Natural killer cell (primary cell): ENCODE measurements around the gene RGCC. TPM values are rescaled to one million over a fixed set of nuclear protein-coding genes. Genes with fewer than 3 reads are reported as not detected.
"Not testable (repeated sequence)": the region's sequence is repeated elsewhere in the genome, so short reads cannot be mapped to it uniquely, and the experiment has no call there.

Experiments used
- ATAC-seq, 3 donors: fragments of 150-1000 bp in 2 of 3; fragments of 200-7000 bp in 1 of 3; cut with Tn5 transposase; 1 replicate in 1 of 3; 2 replicates in 2 of 3; pipeline ENCODE4 v1.10.0; 2021; ENCODE audit warnings: mild to moderate bottlenecking in 2 of 3, moderate library complexity in 2 of 3
- DNase-seq, 2 donors: peaks; one replicate each; pipeline versions ENCODE4 v3.0.0 to v3.0.0-alpha.2; 2013 to 2021; ENCODE audit warnings: mixed read lengths in 1 of 2
- H3K27ac ChIP-seq: one replicate; pipeline ENCODE4 v1.5.1; 2013; ENCODE audit warnings: mild to moderate bottlenecking, low read length
- H3K27me3 ChIP-seq: one replicate; pipeline ENCODE4 v1.6.1; 2013; ENCODE audit warnings: low read length; ENCODE audit not compliant: control insufficient read depth, insufficient read depth
- H3K36me3 ChIP-seq: one replicate; pipeline ENCODE4 v1.6.1; 2013; ENCODE audit warnings: low read length; ENCODE audit not compliant: control insufficient read depth, insufficient read depth
- H3K4me1 ChIP-seq: one replicate; pipeline ENCODE4 v1.6.1; 2013; ENCODE audit warnings: low read length; ENCODE audit not compliant: control insufficient read depth, insufficient read depth
- H3K4me3 ChIP-seq: one replicate; pipeline ENCODE4 v1.5.1; 2013; ENCODE audit warnings: low read length
- H3K9me3 ChIP-seq: one replicate; pipeline ENCODE4 v1.6.1; 2013; ENCODE audit warnings: low read length; ENCODE audit not compliant: control insufficient read depth, insufficient read depth
- H3K27ac Mint-ChIP-seq, 2 donors: one replicate each; pipeline ENCODE4 v1.8.0; 2022; ENCODE audit warnings: mild to moderate bottlenecking in 2 of 2, mixed read lengths in 2 of 2, moderate library complexity in 1 of 2
- H3K27me3 Mint-ChIP-seq, 2 donors: one replicate each; pipeline ENCODE4 v1.8.0; 2022; ENCODE audit warnings: low read depth in 2 of 2, mixed read lengths in 2 of 2
- H3K36me3 Mint-ChIP-seq: one replicate; pipeline ENCODE4 v1.8.0; 2022; ENCODE audit warnings: mixed read lengths
- H3K4me1 Mint-ChIP-seq, 2 donors: one replicate each; pipeline ENCODE4 v1.8.0; 2022; ENCODE audit warnings: mixed read lengths in 2 of 2
- H3K4me3 Mint-ChIP-seq: one replicate; pipeline ENCODE4 v1.8.0; 2022; ENCODE audit warnings: mild to moderate bottlenecking, moderate library complexity, mixed read lengths
- H3K9me3 Mint-ChIP-seq, 2 donors: one replicate each; pipeline ENCODE4 v1.8.0; 2022; ENCODE audit warnings: mixed read lengths in 2 of 2
- WGBS: methylation state at CpG from one replicate; pipeline ENCODE4 v1.1.7; 2013; ENCODE audit warnings: missing lambda C conversion rate; ENCODE audit not compliant: insufficient coverage; 5-methylcytosine and 5-hydroxymethylcytosine counted together
- intact Hi-C: fragments of 100-400 bp; cut with micrococcal nuclease; formaldehyde crosslinking; loops from one replicate; pipeline ENCODE4 v1.14.2; 2022
- total RNA-seq, 4 donors: library from RNA; stranded (reverse); fragments of 120-200 nt in 1 of 4; gene quantifications; one replicate each; pipeline versions ENCODE4 v1.2.3 to v1.2.4, GENCODE V29; 2013 to 2022
- TF ChIP-seq, protein P1 (sequence below): fragments of 200-600 bp; IDR thresholded peaks from one replicate; pipeline ENCODE4 v1.8.0; 2022; ENCODE audit warnings: antibody characterized with exemption

RGCC gene
- total RNA-seq, 3 donors from 2014 or later (not counting 1 experiment from before 2014, with no cell fraction given), result 61.7 to 306 (median 85.4) TPM

DNA sequence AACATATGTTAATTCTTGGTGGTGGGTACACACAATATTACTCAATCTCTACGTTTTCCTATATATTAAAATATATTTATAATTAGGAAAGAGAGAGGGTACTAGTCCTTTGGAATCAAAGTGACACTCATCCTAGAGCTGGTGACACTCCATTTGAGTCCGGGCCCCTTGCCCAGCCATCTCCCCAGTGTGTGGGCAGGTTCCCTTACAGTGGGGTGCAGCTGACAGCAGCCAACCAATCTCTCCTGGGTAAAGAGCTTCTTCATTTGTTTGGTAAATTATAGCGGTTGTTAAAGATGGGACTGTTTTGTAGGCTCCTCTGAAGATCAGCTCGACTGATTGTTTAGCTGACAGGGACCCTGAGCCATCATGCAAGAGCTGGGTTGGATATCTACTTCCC, 37.2 kb upstream of the RGCC start:
- TF ChIP-seq, protein P1, sequence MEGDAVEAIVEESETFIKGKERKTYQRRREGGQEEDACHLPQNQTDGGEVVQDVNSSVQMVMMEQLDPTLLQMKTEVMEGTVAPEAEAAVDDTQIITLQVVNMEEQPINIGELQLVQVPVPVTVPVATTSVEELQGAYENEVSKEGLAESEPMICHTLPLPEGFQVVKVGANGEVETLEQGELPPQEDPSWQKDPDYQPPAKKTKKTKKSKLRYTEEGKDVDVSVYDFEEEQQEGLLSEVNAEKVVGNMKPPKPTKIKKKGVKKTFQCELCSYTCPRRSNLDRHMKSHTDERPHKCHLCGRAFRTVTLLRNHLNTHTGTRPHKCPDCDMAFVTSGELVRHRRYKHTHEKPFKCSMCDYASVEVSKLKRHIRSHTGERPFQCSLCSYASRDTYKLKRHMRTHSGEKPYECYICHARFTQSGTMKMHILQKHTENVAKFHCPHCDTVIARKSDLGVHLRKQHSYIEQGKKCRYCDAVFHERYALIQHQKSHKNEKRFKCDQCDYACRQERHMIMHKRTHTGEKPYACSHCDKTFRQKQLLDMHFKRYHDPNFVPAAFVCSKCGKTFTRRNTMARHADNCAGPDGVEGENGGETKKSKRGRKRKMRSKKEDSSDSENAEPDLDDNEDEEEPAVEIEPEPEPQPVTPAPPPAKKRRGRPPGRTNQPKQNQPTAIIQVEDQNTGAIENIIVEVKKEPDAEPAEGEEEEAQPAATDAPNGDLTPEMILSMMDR, result no peak
- H3K27ac Mint-ChIP-seq, result no peak overlapping the region

DNA sequence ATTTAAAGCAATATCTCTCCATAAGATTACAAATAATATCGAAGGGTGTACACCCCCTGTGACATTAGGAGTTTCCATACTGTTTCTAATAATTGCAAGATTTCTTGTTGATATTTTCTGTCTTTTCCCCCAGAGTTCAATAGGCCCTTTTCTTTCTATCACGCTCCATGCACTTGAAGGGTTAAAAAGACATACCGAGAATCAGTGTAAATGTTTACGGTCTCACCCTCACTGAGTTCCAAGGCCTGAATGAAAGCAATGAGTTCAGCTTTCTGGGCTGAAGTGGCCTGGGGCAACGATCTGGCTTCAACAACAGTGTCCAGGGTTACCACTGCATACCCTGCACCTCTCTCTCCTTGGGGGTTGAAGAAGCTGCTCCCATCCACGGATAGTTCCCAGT, 36.0 kb upstream of the RGCC start:
- H3K27me3 ChIP-seq, H3K9me3 Mint-ChIP-seq, H3K4me3 Mint-ChIP-seq, H3K4me3 ChIP-seq, H3K27ac Mint-ChIP-seq, H3K27ac ChIP-seq, DNase-seq, H3K9me3 ChIP-seq, H3K4me1 Mint-ChIP-seq, H3K36me3 Mint-ChIP-seq, ATAC-seq, intact Hi-C loops, H3K36me3 ChIP-seq, H3K4me1 ChIP-seq: not testable (repeated sequence)
- 87% methylated on average over 6 of the region's 6 CpGs for WGBS
- peaks cover 6 to 14% of the 10 kb centered on the region in 2 donors for H3K27me3 Mint-ChIP-seq

More for the DNA sequence above, 37.2 kb upstream of the RGCC start:
- H3K9me3 Mint-ChIP-seq, result no peaks in the 10 kb centered on the region
- H3K27me3 Mint-ChIP-seq, result peaks cover 0 to 8% of the 10 kb centered on the region in 2 donors
- no peaks in the 10 kb centered on the region for H3K4me1 Mint-ChIP-seq
- no peak overlapping the region for H3K4me3 ChIP-seq
- ATAC-seq (no peak), DNase-seq (no peak)
- WGBS, result 92% methylated on average over 3 of the region's 4 CpGs
- H3K36me3 ChIP-seq, result no peaks in the 10 kb centered on the region
- no peak overlapping the region for H3K27ac ChIP-seq
- H3K36me3 Mint-ChIP-seq, result no peaks in the 10 kb centered on the region
- H3K9me3 ChIP-seq, result no peaks in the 10 kb centered on the region
- intact Hi-C loops, result no loop called here
- H3K4me3 Mint-ChIP-seq, result no peak overlapping the region
- H3K27me3 ChIP-seq, result no peaks in the 10 kb centered on the region
- H3K4me1 ChIP-seq, result no peaks in the 10 kb centered on the region

GRCh38 chr13:41421983-41422382, 35.4 kb upstream of the RGCC start:
- H3K27ac Mint-ChIP-seq, H3K4me1 ChIP-seq, H3K9me3 ChIP-seq, ATAC-seq, H3K9me3 Mint-ChIP-seq, H3K4me3 ChIP-seq, H3K27me3 ChIP-seq, DNase-seq, H3K4me3 Mint-ChIP-seq, H3K4me1 Mint-ChIP-seq, H3K36me3 ChIP-seq, H3K36me3 Mint-ChIP-seq, intact Hi-C loops, H3K27ac ChIP-seq: not testable (repeated sequence)
- H3K27me3 Mint-ChIP-seq, result peaks cover 6 to 14% of the 10 kb centered on the region in 2 donors
- WGBS, result 92% methylated on average over 7 of the region's 7 CpGs

DNA sequence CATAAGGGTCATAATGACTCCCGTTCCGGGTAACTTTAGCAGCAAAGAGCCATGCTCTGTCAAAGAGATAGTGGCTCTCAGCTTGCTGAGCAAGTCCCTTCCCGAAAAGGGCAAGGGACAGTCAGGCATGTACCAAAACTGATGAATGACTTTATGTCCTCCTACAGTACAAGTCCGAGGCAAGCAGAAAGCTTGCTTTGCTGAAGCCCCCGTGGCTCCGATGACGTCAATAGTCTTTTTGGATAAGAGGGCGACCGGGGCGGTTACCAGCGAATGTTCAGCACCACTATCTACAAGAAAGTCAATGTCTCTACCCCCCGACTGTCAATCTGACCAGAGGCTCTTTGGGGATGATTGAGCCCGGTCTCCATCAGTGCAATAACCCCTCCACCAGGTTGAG, 34.1 kb upstream of the RGCC start:
- H3K27me3 ChIP-seq, H3K4me1 ChIP-seq, H3K27ac ChIP-seq, H3K9me3 Mint-ChIP-seq, H3K4me3 ChIP-seq, H3K27ac Mint-ChIP-seq, H3K36me3 Mint-ChIP-seq, H3K4me1 Mint-ChIP-seq, H3K9me3 ChIP-seq, DNase-seq, ATAC-seq, intact Hi-C loops, H3K4me3 Mint-ChIP-seq, H3K36me3 ChIP-seq: not testable (repeated sequence)
- 85% methylated on average over 13 of the region's 13 CpGs for WGBS
- peaks cover 11 to 22% of the 10 kb centered on the region in 2 donors for H3K27me3 Mint-ChIP-seq

DNA sequence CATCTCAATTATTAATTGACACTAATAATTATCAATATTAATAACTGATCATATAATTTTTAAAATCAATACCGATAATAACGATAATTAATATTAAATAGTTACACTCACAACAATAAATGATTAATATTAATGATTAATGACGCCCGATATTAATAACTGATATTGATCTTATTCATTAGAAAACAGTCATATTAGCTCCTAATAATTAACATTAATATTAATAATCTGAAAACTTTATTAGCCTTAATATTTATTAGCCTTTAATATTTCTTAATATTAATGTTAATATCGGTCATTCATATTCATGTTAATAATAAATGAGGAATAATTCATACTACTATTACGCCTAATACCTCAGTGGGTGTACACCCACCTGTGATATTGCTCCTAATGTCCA, 32.7 kb upstream of the RGCC start:
- H3K27me3 ChIP-seq, H3K36me3 ChIP-seq: not testable (repeated sequence)

More for the DNA sequence above, 32.7 kb upstream of the RGCC start:
- H3K27ac Mint-ChIP-seq, H3K4me3 Mint-ChIP-seq, H3K4me3 ChIP-seq, H3K9me3 Mint-ChIP-seq, H3K9me3 ChIP-seq, ATAC-seq, H3K4me1 Mint-ChIP-seq, intact Hi-C loops, H3K36me3 Mint-ChIP-seq, H3K27ac ChIP-seq, DNase-seq: not testable (repeated sequence)
- peaks cover 10% of the 10 kb centered on the region for H3K4me1 ChIP-seq
- WGBS, result no CpG with 5 or more reads among the region's 6 CpGs
- peaks cover 13 to 14% of the 10 kb centered on the region in 2 donors for H3K27me3 Mint-ChIP-seq
